HG03103 (cell line): ENCODE data around the gene KLF5.
"Not testable (repeated sequence)": the region's sequence is repeated elsewhere in the genome, so short reads cannot be mapped to it uniquely, and the experiment has no call there.

ENCODE experiments used
- ATAC-seq: cut with Tn5 transposase; IDR thresholded peaks from one replicate; pipeline ENCODE4 v1.9.1; 2021; ENCODE audit warnings: low read depth; ENCODE audit not compliant: unreplicated experiment

Gene KLF5

DNA sequence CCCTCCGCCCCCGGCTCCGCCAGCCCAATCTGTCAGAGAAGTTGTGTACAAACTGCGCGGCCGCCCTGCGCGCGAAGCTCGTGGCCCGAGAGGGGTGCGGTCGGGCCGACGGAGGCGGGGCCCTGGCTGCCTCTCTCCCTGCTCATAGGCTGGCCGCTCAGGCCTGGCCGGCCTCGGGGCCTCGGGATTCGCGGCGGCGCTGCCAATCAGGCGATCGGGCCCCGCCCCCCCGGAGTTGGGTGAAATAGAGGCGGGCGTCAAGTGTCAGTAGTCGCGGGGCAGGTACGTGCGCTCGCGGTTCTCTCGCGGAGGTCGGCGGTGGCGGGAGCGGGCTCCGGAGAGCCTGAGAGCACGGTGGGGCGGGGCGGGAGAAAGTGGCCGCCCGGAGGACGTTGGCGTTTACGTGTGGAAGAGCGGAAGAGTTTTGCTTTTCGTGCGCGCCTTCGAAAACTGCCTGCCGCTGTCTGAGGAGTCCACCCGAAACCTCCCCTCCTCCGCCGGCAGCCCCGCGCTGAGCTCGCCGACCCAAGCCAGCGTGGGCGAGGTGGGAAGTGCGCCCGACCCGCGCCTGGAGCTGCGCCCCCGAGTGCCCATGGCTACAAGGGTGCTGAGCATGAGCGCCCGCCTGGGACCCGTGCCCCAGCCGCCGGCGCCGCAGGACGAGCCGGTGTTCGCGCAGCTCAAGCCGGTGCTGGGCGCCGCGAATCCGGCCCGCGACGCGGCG is at the start of gene KLF5:
KLF5 (plus strand) TSS at position 270 of the 724 bp plus-strand sequence; CDS start at position 593, 323 bp downstream.
- ATAC-seq = peak; percentile 96

DNA sequence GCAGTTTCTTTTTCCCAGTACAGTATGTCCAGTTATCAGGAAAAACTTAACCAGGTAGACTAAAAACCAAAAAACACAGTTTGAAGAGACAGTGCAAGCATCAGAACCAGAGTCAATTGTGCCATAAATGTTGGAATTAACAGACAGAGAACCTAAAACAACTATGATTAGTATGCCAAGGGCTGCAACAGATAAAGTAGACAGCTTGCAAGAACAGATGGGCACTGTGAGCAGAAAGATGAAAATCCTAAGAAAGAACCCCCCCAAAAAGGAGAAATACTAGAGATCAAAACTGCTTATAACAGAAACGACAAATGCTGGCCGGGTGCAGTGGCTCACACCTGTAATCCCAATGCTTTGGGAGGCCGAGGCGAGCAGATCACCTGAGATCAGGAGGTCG is 47.1 kb upstream of the KLF5 start:
- no peak for ATAC-seq

DNA sequence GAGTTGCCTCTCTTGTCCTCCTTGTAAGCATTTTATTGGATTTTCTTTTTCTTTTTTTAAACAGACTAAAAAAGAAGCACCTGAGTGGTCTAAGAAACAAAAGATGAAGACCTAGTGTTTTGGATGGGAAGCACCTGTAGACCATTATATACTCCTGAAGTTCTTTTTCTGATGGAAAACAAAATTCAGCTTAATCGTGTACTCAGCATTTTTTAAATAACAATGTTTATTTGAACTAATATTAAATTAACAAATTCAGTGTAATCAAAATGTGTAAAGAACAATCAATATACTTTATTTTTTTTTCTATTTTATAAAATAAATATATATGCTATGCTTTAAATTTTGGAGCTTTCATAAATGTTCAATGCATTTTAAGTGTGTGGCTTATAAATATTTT is 43.0 kb upstream of the KLF5 start:
- no peak for ATAC-seq

DNA sequence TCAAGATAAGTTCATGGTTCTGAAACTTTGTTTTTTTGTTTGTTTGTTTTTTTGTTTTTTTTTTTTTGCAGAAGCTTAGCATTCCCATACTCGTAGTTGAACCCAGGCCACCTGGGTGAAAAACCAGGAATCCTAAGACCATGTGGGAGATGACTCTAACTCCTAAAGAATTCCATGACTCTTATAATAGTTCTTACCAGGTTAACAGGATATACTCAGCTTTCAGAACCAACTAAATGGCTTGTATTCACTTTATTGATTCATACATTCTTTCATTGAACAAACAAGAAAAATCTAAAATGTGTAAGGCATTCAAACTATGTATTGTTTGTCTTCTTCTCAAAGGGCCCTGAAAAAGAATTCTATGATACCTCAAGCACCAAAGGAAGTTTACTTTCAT is 40.5 kb upstream of the KLF5 start:
- no peak for ATAC-seq

DNA sequence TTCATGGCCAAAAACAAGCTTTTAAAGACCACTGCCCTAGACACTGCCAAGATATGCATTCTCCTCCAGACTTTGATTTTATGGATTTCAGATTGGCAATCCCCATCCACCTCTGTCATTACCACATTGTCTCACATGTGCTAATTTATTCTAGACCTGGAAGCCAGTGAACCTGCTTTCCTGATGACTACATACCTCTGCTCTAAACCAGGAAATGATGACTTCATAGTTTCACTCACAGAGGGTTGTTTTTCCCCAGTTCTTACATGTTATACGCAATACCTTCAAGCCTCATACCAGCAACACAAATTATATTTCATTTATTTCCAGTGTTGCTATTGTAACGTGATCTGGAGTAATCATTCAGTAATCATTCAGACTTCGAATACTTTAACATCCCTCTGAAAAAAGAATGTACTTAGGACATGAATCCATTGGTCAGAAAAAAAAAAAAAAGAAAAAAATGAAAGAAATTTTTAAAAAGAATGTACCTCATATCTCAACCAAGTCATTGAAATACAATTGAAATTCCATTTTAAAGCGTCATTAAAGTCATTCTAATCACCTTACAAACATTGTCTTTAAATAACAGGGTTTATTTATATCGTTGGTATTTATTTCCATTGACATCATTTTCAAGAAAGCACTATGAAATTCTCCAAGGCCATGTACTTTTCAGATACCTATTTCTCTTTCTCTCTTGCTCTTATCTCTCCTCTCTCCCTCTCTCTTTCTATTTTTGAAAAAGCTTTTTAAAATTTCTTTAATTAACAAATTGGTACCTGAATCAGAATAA is 33.4 kb upstream of the KLF5 start:
- ATAC-seq = no peak

DNA sequence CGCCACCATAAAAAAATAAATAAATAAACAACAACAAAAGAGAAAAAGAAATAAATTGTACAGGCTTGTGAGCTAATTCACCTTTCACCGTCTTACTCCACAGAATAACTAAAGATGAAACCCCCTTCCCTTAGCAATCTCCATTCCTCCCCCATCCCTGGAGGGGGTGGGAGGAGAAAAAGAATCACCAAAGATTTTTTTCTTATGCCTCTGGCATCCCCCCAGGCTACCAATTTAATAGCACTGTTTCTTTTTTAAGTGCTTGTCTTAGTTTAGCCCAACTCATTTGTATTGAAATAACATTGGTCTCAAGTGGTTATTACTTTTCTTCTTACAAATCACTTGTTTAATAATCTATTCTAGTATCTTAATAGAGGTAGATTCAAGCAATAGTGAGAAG is 23.9 kb upstream of the KLF5 start:
- ATAC-seq = no peak

DNA sequence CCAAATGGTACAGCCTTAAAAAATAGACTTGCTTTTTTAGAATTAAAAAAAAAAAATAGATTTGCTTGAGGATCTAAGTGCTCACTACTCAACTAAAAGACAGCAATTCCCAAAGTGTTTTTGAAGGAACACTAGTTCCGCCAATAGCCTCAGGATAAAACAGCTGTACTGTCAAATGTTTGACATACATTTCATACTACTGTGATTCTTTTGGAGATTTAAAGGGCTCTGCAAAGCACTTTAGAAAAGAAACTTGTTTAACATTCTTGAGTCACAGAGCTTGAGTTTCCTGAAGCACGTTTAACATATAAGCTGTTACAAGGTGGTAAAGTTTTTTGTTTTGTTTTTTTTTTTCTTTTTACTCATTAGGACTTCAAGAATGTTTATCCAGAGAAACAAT is 23.1 kb upstream of the KLF5 start:
- ATAC-seq = no peak

DNA sequence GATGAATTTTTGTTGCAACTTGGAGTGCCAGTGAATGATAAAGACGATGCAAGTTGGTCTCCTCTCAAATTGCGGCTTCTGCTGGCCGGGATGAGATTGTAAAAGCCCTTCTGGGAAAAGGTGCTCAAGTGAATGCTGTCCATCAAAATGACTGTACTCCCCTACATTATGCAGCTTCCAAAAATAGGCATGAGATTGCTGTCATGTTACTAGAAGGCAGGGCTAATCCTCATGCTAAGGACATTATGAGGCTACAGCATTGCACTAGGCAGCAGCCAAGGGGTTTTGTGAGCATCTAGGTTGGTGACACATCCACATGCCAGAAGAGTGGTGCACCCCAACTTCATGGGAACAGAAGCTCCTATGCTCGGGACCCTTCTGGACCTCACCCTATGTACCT is 22.2 kb upstream of the KLF5 start:
- no peak for ATAC-seq

DNA sequence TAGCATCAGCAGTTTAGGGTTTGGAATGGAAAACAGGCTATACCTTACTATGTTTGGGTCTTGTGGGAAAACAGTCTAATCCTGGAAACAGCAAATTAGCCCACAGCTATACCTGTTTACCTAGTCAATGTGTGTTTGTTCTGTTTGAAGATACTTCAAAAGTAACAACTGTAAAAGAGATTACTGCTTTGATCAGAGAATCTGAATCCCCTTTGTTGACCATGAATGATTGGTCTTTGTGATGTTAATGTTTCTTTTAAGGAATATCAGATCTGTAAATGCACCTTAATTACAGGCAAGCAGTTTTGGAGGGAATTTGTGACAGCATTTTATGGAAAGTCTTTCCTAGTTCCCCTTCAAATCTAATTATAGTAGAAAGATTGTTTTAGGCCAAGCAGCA is 20.7 kb upstream of the KLF5 start:
- no peak for ATAC-seq

DNA sequence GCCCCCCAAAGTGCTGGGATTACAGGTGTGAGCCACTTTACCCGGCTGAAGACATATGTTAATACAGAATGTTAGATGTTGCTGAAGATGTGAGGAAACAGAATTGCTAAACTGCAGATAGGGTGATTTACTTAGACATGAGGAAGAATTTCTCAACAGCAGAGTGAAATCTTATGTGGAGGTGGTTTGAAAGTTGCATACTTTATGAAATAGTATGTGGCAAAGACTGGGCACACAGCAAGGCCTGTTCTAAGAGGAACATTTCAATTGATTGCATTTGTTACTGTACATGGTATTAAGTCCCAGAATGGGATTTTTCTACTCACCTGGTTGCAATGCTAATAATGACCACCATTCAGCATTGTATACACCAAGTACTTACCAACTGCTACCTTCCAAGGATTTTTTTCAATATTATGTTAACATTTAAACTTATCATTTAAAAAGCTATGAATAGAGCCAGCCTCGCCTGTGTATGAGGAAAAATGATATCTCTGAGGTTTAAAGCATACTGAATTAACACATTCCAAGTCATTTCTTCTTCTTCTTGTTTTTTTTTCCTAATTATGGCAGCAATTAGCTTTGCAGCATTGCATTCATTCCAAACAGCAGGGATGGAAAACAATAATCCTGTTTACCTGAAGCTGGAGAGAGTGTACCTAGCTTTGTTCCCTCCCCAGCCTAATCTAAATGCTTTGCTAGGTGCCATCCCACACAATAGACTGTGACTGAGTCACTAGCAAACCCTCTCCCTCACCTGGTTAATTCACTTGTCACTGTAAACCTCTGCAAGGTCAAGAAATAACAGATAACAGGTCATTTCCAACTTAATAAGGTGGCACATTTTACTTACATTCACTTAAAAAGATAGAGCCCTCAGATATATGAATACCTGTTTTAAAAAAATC is 19.4 kb upstream of the KLF5 start:
- ATAC-seq = no peak

DNA sequence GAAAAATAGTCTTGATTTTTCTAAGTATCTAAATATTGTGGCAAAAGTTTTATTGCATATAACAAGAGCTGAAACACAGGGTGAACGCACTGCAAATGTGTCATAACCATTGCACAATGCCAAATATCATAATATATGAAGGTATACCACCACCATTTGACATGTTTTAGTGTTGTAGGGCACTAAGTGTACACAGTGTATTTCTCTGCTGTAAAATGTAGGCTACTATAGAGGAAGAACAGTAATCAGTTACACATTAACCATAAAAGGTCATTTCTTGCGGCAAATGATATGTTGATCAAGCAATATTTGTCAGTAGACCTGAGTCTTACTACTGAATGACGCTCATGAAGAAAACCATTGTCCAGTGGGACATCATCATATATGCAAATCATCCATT is 18.3 kb upstream of the KLF5 start:
- ATAC-seq = no peak

DNA sequence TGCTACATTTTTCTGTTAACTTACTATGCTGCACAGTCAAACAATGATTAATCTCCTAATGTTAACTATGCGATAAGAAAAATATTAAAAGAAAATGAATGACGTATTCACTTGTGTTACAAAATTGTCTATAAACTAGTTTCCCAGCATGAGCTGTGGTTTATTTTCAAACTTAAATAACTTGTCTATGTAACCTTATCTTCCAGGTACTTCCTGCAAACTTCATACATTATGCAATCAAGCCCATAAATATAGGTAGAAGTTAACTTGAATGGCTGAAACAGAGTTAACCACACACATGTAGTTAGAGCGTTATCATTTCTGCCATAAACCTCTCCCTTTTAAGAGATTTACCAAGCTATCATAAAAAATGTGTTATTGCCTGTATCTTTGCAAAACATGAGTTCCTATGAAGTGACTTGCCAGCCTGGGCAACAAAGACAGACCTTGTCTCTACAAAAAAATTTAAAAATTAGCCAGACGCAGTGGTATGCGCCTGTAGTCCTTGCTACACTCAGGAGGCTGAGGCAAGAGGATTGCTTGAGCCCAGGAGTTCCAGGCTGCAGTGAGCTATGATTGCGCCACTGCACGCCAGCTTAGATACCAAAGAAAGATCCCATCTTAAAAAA is 17.7 kb upstream of the KLF5 start:
- no peak for ATAC-seq

DNA sequence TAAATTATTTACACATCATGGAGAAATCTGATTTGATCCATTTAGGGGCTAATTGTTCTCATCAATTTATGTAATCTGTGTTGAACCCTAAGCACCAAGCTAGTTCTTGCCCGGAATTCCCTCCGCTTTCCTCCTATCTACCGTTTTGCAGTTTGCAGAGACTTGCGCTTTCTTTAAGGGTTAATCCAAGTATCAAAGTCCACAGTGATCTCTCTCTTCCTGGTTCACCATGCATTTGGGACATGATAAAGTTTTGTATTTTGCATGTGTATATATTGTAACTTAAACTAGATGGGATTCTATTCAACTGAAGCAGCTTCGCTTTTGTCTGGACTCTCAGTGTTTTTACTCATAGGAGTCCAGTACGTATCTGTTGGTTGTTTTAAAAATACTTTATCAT is 13.8 kb upstream of the KLF5 start:
- no peak for ATAC-seq

DNA sequence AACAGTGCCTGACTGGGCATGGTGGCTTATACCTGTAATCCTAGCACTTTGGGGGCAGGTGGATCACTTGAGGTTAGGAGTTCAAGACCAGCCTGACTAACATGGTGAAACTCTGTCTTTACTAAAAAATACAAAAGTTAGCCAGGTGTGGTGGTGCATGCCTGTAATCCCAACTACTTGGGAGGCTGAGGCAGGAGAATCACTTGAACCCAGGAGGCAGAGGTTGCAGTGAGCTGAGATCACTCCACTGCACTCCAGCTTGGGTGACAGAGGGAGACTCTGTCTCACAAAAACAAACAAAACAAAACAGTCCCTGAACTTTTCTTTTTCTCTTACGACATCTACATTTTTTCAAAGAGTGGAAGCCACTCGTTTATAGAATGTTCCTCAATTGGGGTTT is 10.2 kb upstream of the KLF5 start:
- not testable (repeated sequence) for ATAC-seq

DNA sequence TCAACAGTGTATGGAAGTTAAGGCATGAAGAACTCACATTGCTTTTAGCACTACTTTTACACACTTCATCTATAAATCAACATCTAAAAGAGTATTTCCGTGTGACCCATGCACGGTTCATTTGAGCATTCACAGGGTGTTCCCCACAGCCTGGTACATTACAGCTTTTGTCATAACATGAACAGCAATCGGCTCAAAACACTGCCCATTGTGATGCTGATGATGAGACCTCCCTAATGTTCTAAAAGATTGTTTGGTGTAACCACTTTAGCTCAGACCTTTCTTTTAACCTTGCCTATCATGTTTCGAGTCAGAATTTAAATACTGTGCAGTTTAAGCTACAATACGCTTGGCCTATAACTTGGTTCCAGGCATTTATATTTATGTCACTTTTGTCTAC is 4.1 kb upstream of the KLF5 start:
- ATAC-seq = no peak

DNA sequence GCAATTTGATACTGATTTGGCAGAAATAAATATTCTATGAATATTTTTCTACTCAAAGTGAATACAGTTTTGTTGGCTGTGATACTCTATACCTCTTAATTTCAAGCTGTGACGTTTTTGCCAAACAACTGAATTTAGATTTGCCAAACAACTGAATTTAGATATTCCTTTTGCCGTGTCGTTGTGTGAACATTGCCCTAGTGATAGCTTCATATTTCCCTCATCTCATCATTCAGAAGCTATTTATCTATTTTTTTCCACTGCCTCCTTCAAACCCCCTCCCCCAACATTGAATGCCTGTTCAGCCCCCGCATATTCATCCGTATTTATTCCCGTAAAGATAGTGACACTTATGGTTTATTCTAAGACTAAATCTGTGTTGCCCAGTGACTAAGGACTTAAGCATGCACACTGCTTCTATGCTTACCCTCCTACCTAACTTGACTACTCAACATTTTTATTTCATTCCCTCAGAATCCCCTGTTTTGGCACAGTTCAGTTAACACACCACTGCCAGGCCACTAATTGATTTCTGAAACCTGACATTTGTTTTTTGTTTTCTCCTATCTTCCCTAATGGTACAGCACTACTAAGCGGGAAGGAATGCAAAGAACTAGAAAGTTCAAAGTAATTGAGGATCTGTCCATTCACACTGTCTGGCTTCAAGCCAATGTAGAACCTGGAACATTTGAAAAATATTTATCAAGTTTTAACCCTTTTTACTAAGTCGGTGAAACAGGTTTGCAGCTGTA is 2.8 kb upstream of the KLF5 start:
- no peak for ATAC-seq

DNA sequence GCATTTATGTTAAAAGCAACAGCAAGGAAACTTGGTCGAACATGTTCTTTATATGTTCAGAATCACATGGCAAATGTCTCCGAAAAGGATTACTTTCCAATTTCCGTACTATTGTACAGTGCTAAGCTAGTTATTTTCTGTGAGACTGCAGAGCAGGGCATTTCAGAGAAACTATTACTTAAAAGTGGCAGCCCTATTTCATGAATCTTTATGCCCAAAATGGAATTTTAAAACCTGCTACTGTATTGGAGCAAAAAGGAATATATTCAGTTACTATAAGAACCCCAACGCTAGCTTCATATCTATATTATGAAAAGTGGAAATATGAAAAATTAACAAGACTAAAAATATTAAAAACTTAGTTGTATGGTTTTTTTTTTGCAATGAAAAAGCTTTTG is 2.2 kb upstream of the KLF5 start:
- ATAC-seq = no peak

DNA sequence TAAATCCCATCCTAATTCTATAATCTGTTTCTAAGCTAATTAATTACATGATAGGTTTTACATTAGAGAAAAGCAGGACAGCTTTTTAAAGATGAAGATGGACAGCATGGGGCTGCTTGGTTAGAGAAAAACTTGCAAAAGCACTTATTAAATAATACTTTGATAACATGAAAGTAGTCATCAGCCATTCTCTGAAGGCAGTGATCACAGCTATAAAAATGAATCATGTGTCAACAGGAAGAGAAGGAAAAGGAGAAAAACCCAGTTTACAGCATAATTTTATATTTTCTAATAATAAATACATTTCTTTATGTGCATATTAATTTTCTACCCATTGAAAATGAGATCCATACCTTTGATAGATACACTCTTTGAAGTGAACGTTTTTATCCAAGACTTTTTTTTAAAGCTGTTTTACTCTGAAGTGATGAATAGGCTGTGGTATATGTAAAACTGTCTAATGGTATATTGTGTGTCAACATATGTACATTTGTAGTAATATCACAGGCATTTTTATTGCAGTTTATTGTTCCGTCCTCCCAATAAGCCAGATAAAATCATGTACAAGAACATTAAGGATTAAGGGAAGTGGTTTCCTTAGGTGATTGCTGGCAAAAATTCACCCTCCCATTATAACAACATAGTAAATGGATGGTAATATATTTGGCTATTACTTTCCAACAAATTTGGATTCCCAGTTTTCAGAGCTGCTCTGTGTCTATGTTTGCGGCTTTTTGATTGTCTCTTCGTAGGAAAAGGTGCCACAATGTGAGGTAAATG is 1.3 kb upstream of the KLF5 start:
- ATAC-seq = no peak

DNA sequence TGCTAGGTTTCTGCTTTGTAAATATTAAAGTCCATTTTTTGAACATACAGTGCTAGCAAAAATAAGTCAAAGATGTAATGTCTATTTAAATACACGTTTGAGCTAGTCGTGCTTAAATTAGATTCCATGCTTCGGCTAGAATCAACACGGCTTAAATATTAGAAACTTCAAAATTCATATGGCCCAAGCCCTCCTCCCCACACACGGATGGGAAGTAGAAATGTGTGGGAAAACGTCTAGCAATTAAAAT is 816 bp upstream of the KLF5 start:
- no peak for ATAC-seq

DNA sequence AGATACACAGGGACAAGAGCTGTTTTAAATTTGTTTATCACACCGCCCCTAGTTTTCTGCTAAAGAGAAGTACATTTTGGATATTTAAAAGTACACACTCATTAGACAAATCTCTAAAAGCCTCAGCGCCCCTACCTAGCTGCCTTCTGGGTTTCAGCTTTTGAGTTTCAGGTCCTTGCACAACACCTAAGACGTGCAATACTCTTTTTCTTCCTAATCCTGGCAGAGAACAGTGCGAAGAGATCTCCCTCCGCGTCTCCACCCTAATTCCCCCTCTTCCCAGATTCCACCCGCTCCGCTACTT is 421 bp upstream of the KLF5 start:
- peak; percentile 8 for ATAC-seq
